GM06990 (cell line): ENCODE results near the gene ELOA.
"Not testable (repeated sequence)": the region's sequence is repeated elsewhere in the genome, so short reads cannot be mapped to it uniquely, and the experiment has no call there.

ENCODE experiments used
- DNase-seq: peaks from one replicate; pipeline ENCODE4 v3.0.0-alpha.2; 2011; ENCODE audit not compliant: insufficient read length; ENCODE audit errors: extremely low read depth
- H3K27me3 ChIP-seq: replicated peaks from 2 replicates; pipeline ENCODE4 v1.6.0; 2011; ENCODE audit warnings: low read length; ENCODE audit not compliant: control insufficient read depth, insufficient read depth
- H3K36me3 ChIP-seq: 2 replicates; pipeline ENCODE4 v1.5.1; 2011; ENCODE audit warnings: low read length; ENCODE audit not compliant: control insufficient read depth, insufficient read depth
- H3K4me3 ChIP-seq: replicated peaks from 2 replicates; pipeline ENCODE4 v1.5.1; 2011; ENCODE audit warnings: low read depth, mild to moderate bottlenecking, control low read depth, low read length
- CTCF ChIP-seq: IDR thresholded peaks from 2 replicates; pipeline ENCODE4 v1.5.1; 2011; ENCODE audit warnings: low read length, control low read depth, mild to moderate bottlenecking, inconsistent platforms; ENCODE audit not compliant: insufficient read depth, poor library complexity, severe bottlenecking

Gene ELOA

GRCh38 chr1:23726686-23727085 lies 16.6 kb upstream of the ELOA start:
- Histone ChIP-seq H3K4me3 (no peak overlapping the region), H3K36me3 (no peaks in the 10 kb centered on the region), H3K27me3 (no peaks in the 10 kb centered on the region)
- no peak for TF ChIP-seq CTCF
- DNase-seq, result no peak

- no peaks in the 10 kb centered on the region for H3K27me3 ChIP-seq
- H3K36me3 ChIP-seq, result no peaks in the 10 kb centered on the region
- no peak for TF ChIP-seq CTCF
- DNase-seq, result peak; percentile 59
- no peak overlapping the region for H3K4me3 ChIP-seq
Measured at GRCh38 chr1:23727362-23727811, 15.9 kb upstream of the ELOA start.

GRCh38 chr1:23732363-23733224 lies 10.7 kb upstream of the ELOA start:
- TF ChIP-seq CTCF, result no peak
- Histone ChIP-seq H3K4me3 (no peak overlapping the region), H3K36me3 (no peaks in the 10 kb centered on the region), H3K27me3 (no peaks in the 10 kb centered on the region)
- no peak for DNase-seq

- H3K4me3 ChIP-seq, H3K36me3 ChIP-seq, DNase-seq, H3K27me3 ChIP-seq: not testable (repeated sequence)
Measured at GRCh38 chr1:23733281-23733680, 10.0 kb upstream of the ELOA start.

- no peak for TF ChIP-seq CTCF
- DNase-seq, result peak; percentile 34
Measured at GRCh38 chr1:23736437-23737134, 6.7 kb upstream of the ELOA start.

GRCh38 chr1:23741609-23742008 lies 1.7 kb upstream of the ELOA start:
- Histone ChIP-seq H3K27me3 (no peaks in the 10 kb centered on the region), H3K36me3 (no peaks in the 10 kb centered on the region; the same call in 1 of the 2 replicates), H3K4me3 (no peak overlapping the region)
- DNase-seq, result no peak
- TF ChIP-seq CTCF, result no peak

More at GRCh38 chr1:23736437-23737134, 6.7 kb upstream of the ELOA start:
- Histone ChIP-seq H3K4me3 (no peak overlapping the region), H3K27me3 (no peaks in the 10 kb centered on the region), H3K36me3 (no peaks in the 10 kb centered on the region)
